ENCODE data around the gene TGFBR3. TPM values are rescaled to one million over a fixed set of nuclear protein-coding genes. Genes with fewer than 3 reads are reported as not detected.
A peak's percentile ranks its signal among the peaks of the same experiment; 100 is the strongest.

TGFBR3 gene
- total RNA-seq, 2 experiments from 2014 or later: 12.9 to 13.0 TPM

- Mint-ChIP-seq H3K9me3 (no peaks in the 10 kb centered on the region), H3K4me1 (peaks cover 22% of the 10 kb centered on the region), H3K36me3 (ENCODE audit: low read depth) (peaks cover 43% of the 10 kb centered on the region), H3K4me3 (no peak overlapping the region), H3K27ac (no peak overlapping the region), H3K27me3 (no peaks in the 10 kb centered on the region)
- no peak for DNase-seq
- ChIA-PET POLR2A (interaction anchor here (0.6 kb wide), 1 partner anchor 892 kb away, joined by 3 read pairs; no protein-coding TSS in a partner anchor), CTCF (no interaction called here)
These were observed 194.4 kb downstream of the TGFBR3 start for GRCh38 chr1:91691525-91691924.

GRCh38 chr1:91689641-91690481 is 196.1 kb downstream of the TGFBR3 start:
- CTCF ChIA-PET: interaction anchor here (0.7 to 1.3 kb wide), 3 partner anchors 10 to 1555 kb away, joined by 3 read pairs; no protein-coding TSS in a partner anchor
- Mint-ChIP-seq H3K4me3 (no peak overlapping the region), H3K27me3 (no peaks in the 10 kb centered on the region)

GRCh38 chr1:91687452-91687851 is 198.5 kb downstream of the TGFBR3 start:
- no peaks in the 10 kb centered on the region for H3K27me3 Mint-ChIP-seq
- H3K4me1 Mint-ChIP-seq: peaks cover 43% of the 10 kb centered on the region
- peaks cover 2% of the 10 kb centered on the region for H3K9me3 Mint-ChIP-seq
- ChIA-PET POLR2A (no interaction called here), CTCF (interaction anchor here (1.7 kb wide), 1 partner anchor 14 kb away, joined by 3 read pairs; no protein-coding TSS in a partner anchor)
- H3K36me3 Mint-ChIP-seq (ENCODE audit: low read depth): peaks cover 36% of the 10 kb centered on the region
- no peak overlapping the region for H3K27ac Mint-ChIP-seq
- no peak overlapping the region for H3K4me3 Mint-ChIP-seq
- DNase-seq: no peak

More at GRCh38 chr1:91689641-91690481, 196.1 kb downstream of the TGFBR3 start:
- no peak for DNase-seq
- H3K27ac Mint-ChIP-seq: no peak overlapping the region
- peaks cover 42% of the 10 kb centered on the region for H3K36me3 Mint-ChIP-seq (ENCODE audit: low read depth)
- POLR2A ChIA-PET: no interaction called here
- H3K4me1 Mint-ChIP-seq: peaks cover 27% of the 10 kb centered on the region
- H3K9me3 Mint-ChIP-seq: peaks cover 2% of the 10 kb centered on the region

GRCh38 chr1:91685994-91686393 is 200.0 kb downstream of the TGFBR3 start:
- peaks cover 43% of the 10 kb centered on the region for H3K4me1 Mint-ChIP-seq
- no peak for DNase-seq
- ChIA-PET POLR2A (no interaction called here), CTCF (interaction anchor here (0.7 kb wide), 1 partner anchor 78 kb away, joined by 3 read pairs; no protein-coding TSS in a partner anchor)
- peaks cover 37% of the 10 kb centered on the region for H3K36me3 Mint-ChIP-seq (ENCODE audit: low read depth)
- peaks cover 2% of the 10 kb centered on the region for H3K9me3 Mint-ChIP-seq
- peak overlapping the region; percentile 51 for H3K27ac Mint-ChIP-seq
- no peaks in the 10 kb centered on the region for H3K27me3 Mint-ChIP-seq
- no peak overlapping the region for H3K4me3 Mint-ChIP-seq

GRCh38 chr1:91684481-91685196 is 201.3 kb downstream of the TGFBR3 start:
- Mint-ChIP-seq H3K4me3 (peak overlapping the region; percentile 25), H3K36me3 (ENCODE audit: low read depth) (peaks cover 36% of the 10 kb centered on the region), H3K27ac (peak overlapping the region; percentile 91), H3K4me1 (peaks cover 47% of the 10 kb centered on the region), H3K27me3 (no peaks in the 10 kb centered on the region), H3K9me3 (peaks cover 2% of the 10 kb centered on the region)
- DNase-seq: peak; percentile 21
- ChIA-PET CTCF (interaction anchor here (0.6 to 0.7 kb wide), 3 partner anchors 15 to 201 kb away, joined by 3 to 4 read pairs (median 3); partner anchors contain the start of gene TGFBR3), POLR2A (no interaction called here)

GRCh38 chr1:91683598-91683951 is 202.4 kb downstream of the TGFBR3 start:
- CTCF ChIA-PET: no interaction called here
- H3K36me3 Mint-ChIP-seq (ENCODE audit: low read depth): peaks cover 36% of the 10 kb centered on the region

GRCh38 chr1:91682882-91683597 is 202.9 kb downstream of the TGFBR3 start:
- Mint-ChIP-seq H3K27ac (no peak overlapping the region), H3K36me3 (ENCODE audit: low read depth) (peaks cover 35% of the 10 kb centered on the region), H3K4me3 (no peak overlapping the region), H3K9me3 (peaks cover 2% of the 10 kb centered on the region), H3K27me3 (no peaks in the 10 kb centered on the region), H3K4me1 (peaks cover 47% of the 10 kb centered on the region)
- POLR2A ChIA-PET: no interaction called here
- no peak for DNase-seq
- CTCF ChIA-PET: interaction anchor here (1.0 kb wide), 1 partner anchor 10 kb away, joined by 3 read pairs; no protein-coding TSS in a partner anchor

More at GRCh38 chr1:91683598-91683951, 202.4 kb downstream of the TGFBR3 start:
- Mint-ChIP-seq H3K27me3 (no peaks in the 10 kb centered on the region), H3K9me3 (peaks cover 2% of the 10 kb centered on the region), H3K4me1 (peaks cover 47% of the 10 kb centered on the region), H3K27ac (no peak overlapping the region), H3K4me3 (no peak overlapping the region)
- DNase-seq: no peak
- POLR2A ChIA-PET: no interaction called here

- ChIA-PET POLR2A (no interaction called here), CTCF (interaction anchor here (1.3 kb wide), 1 partner anchor 15 kb away, joined by 3 read pairs; no protein-coding TSS in a partner anchor)
- no peaks in the 10 kb centered on the region for H3K27me3 Mint-ChIP-seq
These were observed 205.3 kb downstream of the TGFBR3 start for GRCh38 chr1:91680556-91681155.

GRCh38 chr1:91679446-91679845 is 206.5 kb downstream of the TGFBR3 start:
- H3K27ac Mint-ChIP-seq: no peak overlapping the region
- DNase-seq: no peak
- peaks cover 21% of the 10 kb centered on the region for H3K4me1 Mint-ChIP-seq
- H3K27me3 Mint-ChIP-seq: no peaks in the 10 kb centered on the region
- H3K36me3 Mint-ChIP-seq (ENCODE audit: low read depth): peaks cover 20% of the 10 kb centered on the region
- no peak overlapping the region for H3K4me3 Mint-ChIP-seq
- peaks cover 2% of the 10 kb centered on the region for H3K9me3 Mint-ChIP-seq
- CTCF ChIA-PET: interaction anchor here (0.6 kb wide), 1 partner anchor 1069 kb away, joined by 3 read pairs; no protein-coding TSS in a partner anchor
- POLR2A ChIA-PET: no interaction called here

More at GRCh38 chr1:91680556-91681155, 205.3 kb downstream of the TGFBR3 start:
- Mint-ChIP-seq H3K4me1 (peaks cover 32% of the 10 kb centered on the region), H3K9me3 (peaks cover 3% of the 10 kb centered on the region), H3K27ac (no peak overlapping the region), H3K36me3 (ENCODE audit: low read depth) (peaks cover 27% of the 10 kb centered on the region), H3K4me3 (no peak overlapping the region)
- no peak for DNase-seq

- CTCF ChIA-PET: no interaction called here
- Mint-ChIP-seq H3K36me3 (ENCODE audit: low read depth) (peaks cover 6% of the 10 kb centered on the region), H3K9me3 (peaks cover 2% of the 10 kb centered on the region), H3K27me3 (no peaks in the 10 kb centered on the region), H3K27ac (no peak overlapping the region), H3K4me3 (no peak overlapping the region), H3K4me1 (peaks cover 24% of the 10 kb centered on the region)
- DNase-seq: no peak
- POLR2A ChIA-PET: no interaction called here
These were observed 209.9 kb downstream of the TGFBR3 start for GRCh38 chr1:91676030-91676429.

- Mint-ChIP-seq H3K27ac (no peak overlapping the region), H3K9me3 (peaks cover 10% of the 10 kb centered on the region), H3K27me3 (no peaks in the 10 kb centered on the region), H3K4me3 (no peak overlapping the region), H3K4me1 (peaks cover 23% of the 10 kb centered on the region), H3K36me3 (ENCODE audit: low read depth) (peaks cover 4% of the 10 kb centered on the region)
- CTCF ChIA-PET: interaction anchor here (0.6 kb wide), 1 partner anchor 807 kb away, joined by 3 read pairs; no protein-coding TSS in a partner anchor
- POLR2A ChIA-PET: no interaction called here
- DNase-seq: no peak
These were observed 211.8 kb downstream of the TGFBR3 start for GRCh38 chr1:91674107-91674506.

- H3K4me1 Mint-ChIP-seq: peaks cover 23% of the 10 kb centered on the region
- no peak for DNase-seq
- H3K36me3 Mint-ChIP-seq (ENCODE audit: low read depth): peaks cover 4% of the 10 kb centered on the region
- H3K4me3 Mint-ChIP-seq: no peak overlapping the region
- H3K9me3 Mint-ChIP-seq: peaks cover 10% of the 10 kb centered on the region
- ChIA-PET POLR2A (no interaction called here), CTCF (interaction anchor here (0.6 to 1.2 kb wide), 3 partner anchors 9 to 807 kb away, joined by 3 read pairs; no protein-coding TSS in a partner anchor)
- no peaks in the 10 kb centered on the region for H3K27me3 Mint-ChIP-seq
- H3K27ac Mint-ChIP-seq: no peak overlapping the region
These were observed 212.3 kb downstream of the TGFBR3 start for GRCh38 chr1:91673613-91674012.

All from activated CD4-positive, alpha-beta T cell treated with anti-CD3 and anti-CD28 coated beads, Interleukin-2, amount 10 ng/mL, durations not matched to agents 7 days and 5 days (primary cell).